Thyroid gland (tissue), 4 donors: ENCODE results near the gene SERHL2.
"Not testable (repeated sequence)": the region's sequence is repeated elsewhere in the genome, so short reads cannot be mapped to it uniquely, and the experiment has no call there.

Experiments used
- CTCF ChIP-seq, 6 experiments: fragments of 200-600 bp in 3 of 6; fragments of 450-650 bp in 3 of 6; sonication (generic) in 3 of 6; IDR thresholded peaks; one replicate each; pipeline ENCODE4 v1.5.1; 2016 to 2019; ENCODE audit warnings: antibody characterized with exemption in 6 of 6, mild to moderate bottlenecking in 2 of 6, inconsistent platforms in 1 of 6, moderate library complexity in 1 of 6
- POLR2A ChIP-seq, 2 donors: fragments of 450-650 bp; IDR thresholded peaks; one replicate each; pipeline ENCODE4 v1.6.1; 2017; ENCODE audit warnings: antibody characterized with exemption in 2 of 2, mild to moderate bottlenecking in 2 of 2, moderate library complexity in 1 of 2

DNA sequence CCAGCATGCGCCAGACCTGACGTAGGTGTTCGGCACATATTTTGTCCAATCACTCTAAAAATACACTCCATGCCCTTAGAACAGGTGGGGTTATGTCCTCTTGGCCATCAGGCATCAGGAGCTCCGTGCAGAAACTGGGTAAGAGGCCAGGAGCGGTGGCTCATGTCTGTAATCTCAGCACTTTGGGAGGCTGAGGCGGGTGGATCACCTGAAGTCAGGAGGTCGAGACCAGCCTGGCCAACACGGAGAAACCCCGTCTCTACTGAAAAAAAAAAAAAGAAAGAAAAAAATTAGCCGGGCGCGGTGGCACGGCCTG is 62.1 kb downstream of the SERHL2 start:
- TF ChIP-seq CTCF, POLR2A (IDR thresholded peaks at IDR 0.05): not testable (repeated sequence)
